ENCODE data around the gene PDE4D.

DNA sequence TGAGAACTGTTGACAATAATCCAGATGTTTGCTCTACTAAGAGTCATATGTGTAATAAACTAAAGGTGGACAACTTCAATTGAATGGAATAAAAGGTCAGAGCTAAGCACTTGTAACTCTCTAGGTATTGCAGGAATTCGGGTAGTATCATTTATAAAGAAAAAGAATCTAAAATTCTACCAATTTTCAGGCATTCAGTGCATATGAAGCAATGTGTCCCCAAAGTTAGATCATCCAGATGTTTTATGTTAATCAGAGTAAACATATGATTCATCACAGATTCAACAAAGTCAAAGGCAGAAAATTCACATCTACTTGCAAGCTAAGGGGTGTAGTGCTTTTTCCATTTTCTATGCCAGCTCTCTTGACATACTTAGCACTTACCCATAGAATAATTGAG, 477.1 kb downstream of the PDE4D start:
- TF ChIP-seq, protein P1, sequence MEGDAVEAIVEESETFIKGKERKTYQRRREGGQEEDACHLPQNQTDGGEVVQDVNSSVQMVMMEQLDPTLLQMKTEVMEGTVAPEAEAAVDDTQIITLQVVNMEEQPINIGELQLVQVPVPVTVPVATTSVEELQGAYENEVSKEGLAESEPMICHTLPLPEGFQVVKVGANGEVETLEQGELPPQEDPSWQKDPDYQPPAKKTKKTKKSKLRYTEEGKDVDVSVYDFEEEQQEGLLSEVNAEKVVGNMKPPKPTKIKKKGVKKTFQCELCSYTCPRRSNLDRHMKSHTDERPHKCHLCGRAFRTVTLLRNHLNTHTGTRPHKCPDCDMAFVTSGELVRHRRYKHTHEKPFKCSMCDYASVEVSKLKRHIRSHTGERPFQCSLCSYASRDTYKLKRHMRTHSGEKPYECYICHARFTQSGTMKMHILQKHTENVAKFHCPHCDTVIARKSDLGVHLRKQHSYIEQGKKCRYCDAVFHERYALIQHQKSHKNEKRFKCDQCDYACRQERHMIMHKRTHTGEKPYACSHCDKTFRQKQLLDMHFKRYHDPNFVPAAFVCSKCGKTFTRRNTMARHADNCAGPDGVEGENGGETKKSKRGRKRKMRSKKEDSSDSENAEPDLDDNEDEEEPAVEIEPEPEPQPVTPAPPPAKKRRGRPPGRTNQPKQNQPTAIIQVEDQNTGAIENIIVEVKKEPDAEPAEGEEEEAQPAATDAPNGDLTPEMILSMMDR (conservative IDR thresholded peaks at IDR 0.05; ENCODE audit: low read depth, low read length), result no peak
- TF ChIP-seq EZH2 (IDR thresholded peaks at IDR 0.05; ENCODE audit: low read length, unreplicated experiment), result no peak
- no peak for TF ChIP-seq EZH2phosphoT487 (IDR thresholded peaks at IDR 0.05; ENCODE audit: borderline replicate concordance, low read length)
